GM18520 (cell line): Measurements from ENCODE around the gene USP49.
"Not testable (repeated sequence)": the region's sequence is repeated elsewhere in the genome, so short reads cannot be mapped to it uniquely, and the experiment has no call there.

ENCODE experiments used
- ATAC-seq: cut with Tn5 transposase; IDR thresholded peaks from one replicate; pipeline ENCODE4 v1.9.1; 2021; ENCODE audit not compliant: unreplicated experiment

USP49 gene

GRCh38 chr6:41815587-41815986 lies 79.6 kb downstream of the USP49 start:
- no peak for ATAC-seq

- no peak for ATAC-seq
Measured at GRCh38 chr6:41814629-41815028, 80.5 kb downstream of the USP49 start.

GRCh38 chr6:41813956-41814355 lies 81.2 kb downstream of the USP49 start:
- no peak for ATAC-seq

GRCh38 chr6:41813469-41813868 lies 81.7 kb downstream of the USP49 start:
- no peak for ATAC-seq

- ATAC-seq: not testable (repeated sequence)
Measured at GRCh38 chr6:41811946-41812345, 83.2 kb downstream of the USP49 start.

GRCh38 chr6:41811095-41811494 lies 84.1 kb downstream of the USP49 start:
- no peak for ATAC-seq

- no peak for ATAC-seq
Measured at GRCh38 chr6:41805830-41806774, 89.1 kb downstream of the USP49 start.

- ATAC-seq: no peak
Measured at GRCh38 chr6:41801380-41801779, 93.8 kb downstream of the USP49 start.

GRCh38 chr6:41799559-41799911 lies 95.6 kb downstream of the USP49 start:
- ATAC-seq: no peak

- ATAC-seq: no peak
Measured at GRCh38 chr6:41798901-41799558, 96.1 kb downstream of the USP49 start.

GRCh38 chr6:41796474-41796873 lies 98.7 kb downstream of the USP49 start:
- ATAC-seq: no peak

- no peak for ATAC-seq
Measured at GRCh38 chr6:41791984-41792383, 103.2 kb downstream of the USP49 start.

- no peak for ATAC-seq
Measured at GRCh38 chr6:41791305-41791704, 103.9 kb downstream of the USP49 start.

GRCh38 chr6:41790045-41790444 lies 105.1 kb downstream of the USP49 start:
- no peak for ATAC-seq

- ATAC-seq: no peak
Measured at GRCh38 chr6:41789390-41789724, 105.8 kb downstream of the USP49 start.

- peak; percentile 73 for ATAC-seq
Measured at GRCh38 chr6:41787219-41787917, 107.8 kb downstream of the USP49 start, which contains the start of gene TOMM6. Gene TOMM6, plus strand, starts transcription at chr6:41787694. Its CDS starts 4 bp downstream, at chr6:41787698.

GRCh38 chr6:41786451-41787218 lies 108.5 kb downstream of the USP49 start:
- peak; percentile 46 for ATAC-seq

GRCh38 chr6:41785689-41786450 lies 109.3 kb downstream of the USP49 start:
- no peak for ATAC-seq

GRCh38 chr6:41785254-41785653 lies 109.9 kb downstream of the USP49 start:
- no peak for ATAC-seq

- no peak for ATAC-seq
Measured at GRCh38 chr6:41784581-41785171, 110.5 kb downstream of the USP49 start.
